ENCODE data around the gene ALS2.

ALS2 gene

DNA sequence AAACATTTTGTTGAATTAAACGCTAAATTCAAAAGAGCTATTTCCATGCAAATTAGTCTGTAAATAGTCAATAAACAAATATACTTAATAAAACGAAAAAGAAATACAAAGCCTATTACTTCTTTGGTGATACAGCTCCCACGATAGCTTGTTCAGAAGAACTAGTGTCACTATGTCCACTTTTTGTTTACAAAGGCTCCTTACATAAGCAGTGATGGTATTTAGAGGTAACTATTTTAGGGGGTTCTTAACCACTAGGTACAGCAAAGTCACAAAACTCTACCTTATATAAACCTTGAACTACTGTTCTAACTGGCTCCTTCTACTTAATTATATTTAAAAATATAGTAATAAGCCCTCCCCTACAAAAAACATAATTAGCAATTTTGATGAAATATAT lies 21.9 kb downstream of the ALS2 start:
- ChIA-PET CTCF (no interaction called here), POLR2A (no interaction called here)
- DNase-seq (ENCODE audit: extremely low spot score), result no peak
- TF ChIP-seq FOXK2 (IDR thresholded peaks at IDR 0.05), result no peak
- TF ChIP-seq HDGF (IDR thresholded peaks at IDR 0.05; ENCODE audit: borderline replicate concordance), result no peak
- TF ChIP-seq LEF1 (IDR thresholded peaks at IDR 0.05; ENCODE audit: borderline replicate concordance), result no peak
- no peak for TF ChIP-seq ELF4 (IDR thresholded peaks at IDR 0.05)
- no peak for TF ChIP-seq FOXM1 (IDR thresholded peaks at IDR 0.05; ENCODE audit: borderline replicate concordance)
- no peak for TF ChIP-seq SUZ12 (IDR thresholded peaks at IDR 0.05)
- no peak for TF ChIP-seq NFRKB (IDR thresholded peaks at IDR 0.05)
- no peak for TF ChIP-seq PKNOX1 (IDR thresholded peaks at IDR 0.05)
- no peak for TF ChIP-seq L3MBTL2 (conservative IDR thresholded peaks at IDR 0.05)
- no peak for TF ChIP-seq TARDBP (IDR thresholded peaks at IDR 0.05)
- TF ChIP-seq FOXA1 (IDR thresholded peaks at IDR 0.05), result no peak
- no peak for TF ChIP-seq SP1 (IDR thresholded peaks at IDR 0.05)
- no peak for TF ChIP-seq CTBP1 (IDR thresholded peaks at IDR 0.05; ENCODE audit: borderline replicate concordance)
- TF ChIP-seq ZNF384 (IDR thresholded peaks at IDR 0.05), result no peak
- no peak for TF ChIP-seq BHLHE40 (IDR thresholded peaks at IDR 0.05; ENCODE audit: borderline replicate concordance)

DNA sequence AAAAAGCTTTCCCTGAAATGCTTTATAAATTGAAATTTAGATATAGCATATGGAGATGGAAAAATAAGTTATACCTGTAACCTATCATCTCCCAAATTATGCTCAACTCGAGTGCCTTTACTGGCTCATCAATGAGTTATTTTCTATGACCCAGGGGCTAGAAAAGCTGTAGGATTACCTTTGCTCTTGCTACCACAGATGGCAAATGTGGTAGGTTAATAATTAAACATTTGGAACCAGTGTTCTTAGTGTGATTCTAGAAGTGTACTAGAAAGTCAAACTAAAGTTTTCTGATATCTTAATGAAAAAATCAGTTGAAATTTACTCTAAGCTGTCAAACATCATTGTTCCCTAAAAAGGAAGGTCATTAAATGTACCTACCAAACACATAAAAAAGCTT lies 22.5 kb downstream of the ALS2 start:
- no peak for DNase-seq (ENCODE audit: extremely low spot score)
- ChIA-PET CTCF (no interaction called here), POLR2A (no interaction called here)
- TF ChIP-seq TARDBP (IDR thresholded peaks at IDR 0.05) (no peak), SUZ12 (IDR thresholded peaks at IDR 0.05) (no peak), ZNF384 (IDR thresholded peaks at IDR 0.05) (no peak), HDGF (IDR thresholded peaks at IDR 0.05; ENCODE audit: borderline replicate concordance) (no peak), LEF1 (IDR thresholded peaks at IDR 0.05; ENCODE audit: borderline replicate concordance) (no peak), SP1 (IDR thresholded peaks at IDR 0.05) (no peak), L3MBTL2 (conservative IDR thresholded peaks at IDR 0.05) (no peak), PKNOX1 (IDR thresholded peaks at IDR 0.05) (no peak), NFRKB (IDR thresholded peaks at IDR 0.05) (no peak), ELF4 (IDR thresholded peaks at IDR 0.05) (no peak), CTBP1 (IDR thresholded peaks at IDR 0.05; ENCODE audit: borderline replicate concordance) (no peak), FOXM1 (IDR thresholded peaks at IDR 0.05; ENCODE audit: borderline replicate concordance) (no peak), ARNT (IDR thresholded peaks at IDR 0.05) (no peak), BHLHE40 (IDR thresholded peaks at IDR 0.05; ENCODE audit: borderline replicate concordance) (no peak), FOXK2 (IDR thresholded peaks at IDR 0.05) (no peak), FOXA1 (IDR thresholded peaks at IDR 0.05) (no peak)

- DNase-seq (ENCODE audit: extremely low spot score), result no peak
- ChIA-PET CTCF (no interaction called here), POLR2A (interaction anchor here (1.2 kb wide), 1 partner anchor 26 kb away, joined by 3 read pairs; the partner anchor contains the start of gene ALS2)
- TF ChIP-seq SUZ12 (IDR thresholded peaks at IDR 0.05) (no peak), HDGF (IDR thresholded peaks at IDR 0.05; ENCODE audit: borderline replicate concordance) (no peak), L3MBTL2 (conservative IDR thresholded peaks at IDR 0.05) (no peak), FOXK2 (IDR thresholded peaks at IDR 0.05) (no peak)
These were observed 25.9 kb downstream of the ALS2 start for GRCh38 chr2:201754717-201755415.

DNA sequence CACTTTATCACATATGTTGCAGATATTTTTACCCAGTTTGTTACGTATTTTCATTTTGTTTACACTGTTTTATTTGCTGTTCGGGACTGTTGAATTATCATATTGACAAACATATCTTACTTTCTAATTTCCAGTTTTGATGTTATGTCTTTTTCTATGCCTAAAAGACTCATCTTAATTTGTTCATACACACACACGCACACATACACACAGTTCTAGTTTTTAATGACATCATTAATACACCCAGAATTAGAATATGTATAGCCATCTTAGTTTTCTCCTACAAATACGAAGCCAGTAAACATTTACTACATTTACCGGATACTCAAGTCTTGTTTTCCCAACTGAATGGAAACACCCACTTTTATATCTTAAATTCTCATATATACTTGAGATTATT lies 29.2 kb downstream of the ALS2 start:
- POLR2A ChIA-PET, result no interaction called here
- DNase-seq (ENCODE audit: extremely low spot score), result no peak
- CTCF ChIA-PET, result no interaction called here
- TF ChIP-seq ELF4 (IDR thresholded peaks at IDR 0.05), result no peak
- TF ChIP-seq FOXA1 (IDR thresholded peaks at IDR 0.05), result no peak
- TF ChIP-seq ZNF384 (IDR thresholded peaks at IDR 0.05), result no peak
- no peak for TF ChIP-seq FOXK2 (IDR thresholded peaks at IDR 0.05)
- TF ChIP-seq LEF1 (IDR thresholded peaks at IDR 0.05; ENCODE audit: borderline replicate concordance), result no peak

- DNase-seq (ENCODE audit: extremely low spot score), result no peak
- CTCF ChIA-PET, result no interaction called here
- TF ChIP-seq SUZ12 (IDR thresholded peaks at IDR 0.05), result no peak
- POLR2A ChIA-PET, result no interaction called here
These were observed 34.2 kb downstream of the ALS2 start for GRCh38 chr2:201746551-201746950.

- DNase-seq (ENCODE audit: extremely low spot score), result no peak
- TF ChIP-seq SUZ12 (IDR thresholded peaks at IDR 0.05) (no peak), BHLHE40 (IDR thresholded peaks at IDR 0.05; ENCODE audit: borderline replicate concordance) (no peak), FOXA1 (IDR thresholded peaks at IDR 0.05) (no peak), ARNT (IDR thresholded peaks at IDR 0.05) (no peak), ZNF384 (IDR thresholded peaks at IDR 0.05) (no peak), SP1 (IDR thresholded peaks at IDR 0.05) (no peak), ELF4 (IDR thresholded peaks at IDR 0.05) (no peak), CTBP1 (IDR thresholded peaks at IDR 0.05; ENCODE audit: borderline replicate concordance) (no peak), FOXM1 (IDR thresholded peaks at IDR 0.05; ENCODE audit: borderline replicate concordance) (no peak), PKNOX1 (IDR thresholded peaks at IDR 0.05) (no peak), NFRKB (IDR thresholded peaks at IDR 0.05) (no peak), FOXK2 (IDR thresholded peaks at IDR 0.05) (no peak), TARDBP (IDR thresholded peaks at IDR 0.05) (no peak), LEF1 (IDR thresholded peaks at IDR 0.05; ENCODE audit: borderline replicate concordance) (no peak)
- CTCF ChIA-PET, result no interaction called here
- POLR2A ChIA-PET, result no interaction called here
These were observed 45.2 kb downstream of the ALS2 start for GRCh38 chr2:201735486-201735885.

- POLR2A ChIA-PET, result no interaction called here
- DNase-seq (ENCODE audit: extremely low spot score), result no peak
- no peak for TF ChIP-seq L3MBTL2 (conservative IDR thresholded peaks at IDR 0.05)
- no peak for TF ChIP-seq LEF1 (IDR thresholded peaks at IDR 0.05; ENCODE audit: borderline replicate concordance)
- no peak for TF ChIP-seq TARDBP (IDR thresholded peaks at IDR 0.05)
- no peak for TF ChIP-seq ZNF384 (IDR thresholded peaks at IDR 0.05)
- no peak for TF ChIP-seq FOXA1 (IDR thresholded peaks at IDR 0.05)
- TF ChIP-seq ARNT (IDR thresholded peaks at IDR 0.05), result no peak
- CTCF ChIA-PET, result no interaction called here
These were observed 46.6 kb downstream of the ALS2 start for GRCh38 chr2:201734111-201734510.

Measured in HEK293T (cell line).